Smooth muscle cell (in vitro differentiated cells): Measurements from ENCODE around the gene NFKB1. TPM values are rescaled to one million over a fixed set of nuclear protein-coding genes. Genes with fewer than 3 reads are reported as not detected.
A peak's percentile ranks its signal among the peaks of the same experiment; 100 is the strongest.

Experiments
- DNase-seq: peaks from one replicate; lab custom pipeline; 2025; ENCODE audit not compliant: unreplicated experiment; lab: John Stamatoyannopoulos, UW
- H2AFZ ChIP-seq: fragments of 200-600 bp; sonication (generic); 2 replicates; pipeline ENCODE4 v1.6.0; 2016; ENCODE audit warnings: antibody characterized with exemption, low read depth, mild to moderate bottlenecking
- H3F3A ChIP-seq: fragments of 200-600 bp; sonication (generic); 2 replicates; pipeline ENCODE4 v1.6.0; 2017; ENCODE audit warnings: antibody characterized with exemption, low read depth
- H3K27ac ChIP-seq: fragments of 200-600 bp; sonication (generic); 2 replicates; pipeline ENCODE4 v1.5.1; 2016; ENCODE audit warnings: low read depth, mild to moderate bottlenecking
- H3K27me3 ChIP-seq: fragments of 200-600 bp; sonication (generic); 2 replicates; pipeline ENCODE4 v1.6.1; 2016; ENCODE audit warnings: low read depth, mild to moderate bottlenecking
- H3K36me3 ChIP-seq: fragments of 200-600 bp; sonication (generic); 2 replicates; pipeline ENCODE4 v1.5.1; 2016; ENCODE audit warnings: low read depth
- H3K4me1 ChIP-seq: fragments of 200-600 bp; sonication (generic); 2 replicates; pipeline ENCODE4 v1.5.1; 2016; ENCODE audit warnings: low read depth
- H3K4me2 ChIP-seq: fragments of 200-600 bp; sonication (generic); 2 replicates; pipeline ENCODE4 v1.6.0; 2016; ENCODE audit warnings: mild to moderate bottlenecking
- H3K4me3 ChIP-seq: fragments of 200-600 bp; sonication (generic); 2 replicates; pipeline ENCODE4 v1.5.1; 2016; ENCODE audit warnings: mild to moderate bottlenecking
- H3K79me2 ChIP-seq: fragments of 200-600 bp; sonication (generic); 2 replicates; pipeline ENCODE4 v1.6.0; 2016; ENCODE audit warnings: low read depth, mild to moderate bottlenecking
- H3K9ac ChIP-seq: fragments of 200-600 bp; sonication (generic); 2 replicates; pipeline ENCODE4 v1.6.0; 2016; ENCODE audit warnings: low read depth
- H3K9me3 ChIP-seq: fragments of 200-600 bp; sonication (generic); replicated peaks from 2 replicates; pipeline ENCODE4 v1.5.1; 2016; ENCODE audit warnings: low read depth
- H4K20me1 ChIP-seq: fragments of 200-600 bp; sonication (generic); 2 replicates; pipeline ENCODE4 v1.6.0; 2016; ENCODE audit warnings: low read depth
- CTCF ChIP-seq: fragments of 200-600 bp; sonication (generic); IDR thresholded peaks from 2 replicates; pipeline ENCODE4 v1.5.1; 2017; ENCODE audit warnings: borderline replicate concordance, mild to moderate bottlenecking, antibody characterized with exemption; ENCODE audit not compliant: insufficient read depth, poor library complexity, severe bottlenecking
- WGBS: methylation state at CpG from one replicate; pipeline ENCODE4 v1.1.7; 2016; ENCODE audit warnings: low lambda C conversion rate; 5-methylcytosine and 5-hydroxymethylcytosine counted together
- polyA plus RNA-seq: library from polyadenylated mRNA; unstranded; fragments of >200 nt; fragmentation: Nextera tagmentation; extraction: Ambion mirVana; gene quantifications from 2 replicates; pipeline ENCODE4 v1.2.1, GENCODE V29; 2016
- total RNA-seq: library from RNA; depleted of rRNA; stranded (reverse); fragments of >200 nt; gene quantifications from 2 replicates; pipeline ENCODE4 v1.2.3, GENCODE V29; 2014

NFKB1 gene
- total and polyA plus RNA-seq, 2 experiments from 2014 or later = 15.6 to 16.1 TPM

- no peaks in the 10 kb centered on the region for H3K9me3 ChIP-seq
- no peaks in the 10 kb centered on the region for H3F3A ChIP-seq
- no peak overlapping the region for H3K4me2 ChIP-seq
- no peak overlapping the region for H2AFZ ChIP-seq
- WGBS = 93% methylated on average over 3 of the region's 3 CpGs
- no peak overlapping the region for H3K27ac ChIP-seq
- H3K27me3 ChIP-seq = no peaks in the 10 kb centered on the region
- H4K20me1 ChIP-seq = peaks cover 14% of the 10 kb centered on the region
- no peak for TF ChIP-seq CTCF
- H3K9ac ChIP-seq = no peak overlapping the region
- H3K79me2 ChIP-seq = peaks cover 11% of the 10 kb centered on the region
- H3K4me3 ChIP-seq = no peak overlapping the region
- H3K4me1 ChIP-seq = peaks cover 5% of the 10 kb centered on the region
- no peak for DNase-seq
- peaks cover 8% of the 10 kb centered on the region for H3K36me3 ChIP-seq
These were observed 71.3 kb downstream of the NFKB1 start for GRCh38 chr4:102572452-102572851.

DNA sequence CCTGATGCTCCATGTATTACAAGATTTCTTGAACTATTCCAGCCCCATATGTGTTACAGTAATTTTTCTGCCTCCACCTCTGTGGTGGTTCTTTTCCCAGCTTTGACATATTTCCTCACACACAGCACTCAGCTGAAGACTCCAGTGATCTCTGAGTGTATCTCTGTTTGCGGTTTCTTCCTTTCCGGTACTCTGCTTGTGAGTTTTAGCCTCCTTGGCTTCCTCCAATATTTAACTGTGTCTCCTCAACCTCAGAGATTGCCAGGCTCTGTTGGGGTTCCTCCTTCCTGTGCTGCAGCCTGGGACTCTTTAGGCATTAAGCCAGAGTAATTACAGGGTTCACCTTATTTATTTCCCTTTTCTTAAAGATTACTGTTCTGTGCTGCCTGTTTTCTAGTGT lies 73.2 kb downstream of the NFKB1 start:
- H3K4me2 ChIP-seq = no peak overlapping the region
- no peak overlapping the region for H2AFZ ChIP-seq
- no peak overlapping the region for H3K9ac ChIP-seq
- H3K4me1 ChIP-seq = peaks cover 5% of the 10 kb centered on the region
- peak overlapping the region; percentile 37 for H3K27ac ChIP-seq
- no peaks in the 10 kb centered on the region for H3F3A ChIP-seq
- no peaks in the 10 kb centered on the region for H3K9me3 ChIP-seq
- H3K79me2 ChIP-seq = peaks cover 11% of the 10 kb centered on the region
- TF ChIP-seq CTCF = no peak
- no peak for DNase-seq
- no peak overlapping the region for H3K4me3 ChIP-seq
- peaks cover 14% of the 10 kb centered on the region for H4K20me1 ChIP-seq
- 74% methylated on average over 2 of the region's 2 CpGs for WGBS
- H3K27me3 ChIP-seq = no peaks in the 10 kb centered on the region
- peaks cover 9% of the 10 kb centered on the region for H3K36me3 ChIP-seq

GRCh38 chr4:102575369-102576129 lies 74.4 kb downstream of the NFKB1 start:
- Histone ChIP-seq H3K9me3 (no peaks in the 10 kb centered on the region), H3K36me3 (peaks cover 9% of the 10 kb centered on the region), H3K9ac (no peak overlapping the region), H3K27ac (no peak overlapping the region), H3K4me3 (no peak overlapping the region), H3K27me3 (no peaks in the 10 kb centered on the region), H3K79me2 (peaks cover 11% of the 10 kb centered on the region), H4K20me1 (peaks cover 14% of the 10 kb centered on the region), H3F3A (no peaks in the 10 kb centered on the region), H3K4me2 (no peak overlapping the region), H2AFZ (no peak overlapping the region), H3K4me1 (peaks cover 4% of the 10 kb centered on the region)
- no peak for DNase-seq
- TF ChIP-seq CTCF = no peak
- 73% methylated on average over 6 of the region's 6 CpGs for WGBS

- Histone ChIP-seq H3K4me3 (no peak overlapping the region), H4K20me1 (peaks cover 14% of the 10 kb centered on the region), H3K27ac (no peak overlapping the region), H3K36me3 (peaks cover 13% of the 10 kb centered on the region), H3K9ac (no peak overlapping the region), H3K4me2 (no peak overlapping the region), H3K79me2 (peaks cover 6% of the 10 kb centered on the region), H3F3A (no peaks in the 10 kb centered on the region), H3K4me1 (peaks cover 4% of the 10 kb centered on the region), H2AFZ (no peak overlapping the region), H3K27me3 (no peaks in the 10 kb centered on the region), H3K9me3 (no peaks in the 10 kb centered on the region)
- TF ChIP-seq CTCF = no peak
- 81% methylated on average over 3 of the region's 3 CpGs for WGBS
- DNase-seq = no peak
These were observed 77.1 kb downstream of the NFKB1 start for GRCh38 chr4:102578270-102578669.
